Cardiac muscle cell (in vitro differentiated cells and primary cell): Measurements from ENCODE around the gene CCDC34. TPM values are rescaled to one million over a fixed set of nuclear protein-coding genes. Genes with fewer than 3 reads are reported as not detected.

Experiments used
- DNase-seq, 2 donors: peaks; one replicate each; pipeline versions ENCODE4 v3.0.0 to v3.0.0-alpha.2; 2010 to 2017; ENCODE audit warnings: low read depth in 1 of 2, low spot score in 1 of 2
- H3K27ac ChIP-seq: fragments of 200-600 bp; sonication (generic); 2 replicates; pipeline ENCODE4 v1.5.1; 2016
- H3K27me3 ChIP-seq: fragments of 200-600 bp; sonication (generic); 2 replicates; pipeline ENCODE4 v1.6.0; 2016; ENCODE audit warnings: control low read depth
- H3K36me3 ChIP-seq: fragments of 200-600 bp; sonication (generic); 2 replicates; pipeline ENCODE4 v1.5.1; 2016; ENCODE audit warnings: control low read depth
- H3K4me1 ChIP-seq: fragments of 200-600 bp; sonication (generic); 2 replicates; pipeline ENCODE4 v1.8.1; 2017; ENCODE audit warnings: low read depth, mild to moderate bottlenecking, mixed run types
- H3K4me3 ChIP-seq: fragments of 200-600 bp; sonication (generic); 2 replicates; pipeline ENCODE4 v1.5.1; 2016; ENCODE audit warnings: mild to moderate bottlenecking
- H3K9me3 ChIP-seq: fragments of 200-600 bp; sonication (generic); 2 replicates; pipeline ENCODE4 v1.5.1; 2017; ENCODE audit warnings: low read depth, mild to moderate bottlenecking, control low read depth
- polyA plus RNA-seq: library from polyadenylated mRNA; unstranded; fragments of >200 nt; fragmentation: Nextera tagmentation; extraction: Ambion mirVana; gene quantifications from 2 replicates; pipeline ENCODE4 v1.2.1, GENCODE V29; 2016
- total RNA-seq: library from RNA; depleted of rRNA; stranded (reverse); fragments of >200 nt; gene quantifications from 2 replicates; pipeline ENCODE4 v1.2.3, GENCODE V29; 2016
- TF ChIP-seq, protein P1 (sequence below): IDR thresholded peaks from 2 replicates; pipeline ENCODE4 v1.5.1; 2012; ENCODE audit warnings: low read depth, mild to moderate bottlenecking, low read length

Gene CCDC34
- total and polyA plus RNA-seq, 2 experiments from 2014 or later = 12.8 to 21.1 TPM

DNA sequence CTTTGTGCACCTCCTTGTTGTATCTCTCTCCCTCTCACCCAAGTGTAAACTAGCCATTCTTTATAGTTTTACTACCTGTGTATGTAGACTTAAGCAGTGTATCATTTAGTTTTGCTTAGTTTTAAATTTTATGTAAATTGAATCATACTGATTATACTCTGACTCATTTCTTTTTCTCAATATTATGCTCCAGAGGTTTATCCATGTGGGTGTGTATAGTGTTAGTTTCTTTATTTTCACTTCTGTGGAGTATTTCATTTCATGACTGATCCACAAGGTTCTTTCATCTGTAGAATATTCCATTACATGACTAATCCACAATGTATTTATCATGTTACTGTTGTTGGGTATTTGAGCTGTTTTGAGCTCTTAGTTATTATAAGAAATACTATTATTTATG, 62.0 kb downstream of the CCDC34 start:
- Histone ChIP-seq H3K4me1 (no peaks in the 10 kb centered on the region), H3K36me3 (no peaks in the 10 kb centered on the region), H3K4me3 (no peak overlapping the region), H3K9me3 (no peaks in the 10 kb centered on the region), H3K27ac (no peak overlapping the region), H3K27me3 (no peaks in the 10 kb centered on the region)
- TF ChIP-seq, protein P1, sequence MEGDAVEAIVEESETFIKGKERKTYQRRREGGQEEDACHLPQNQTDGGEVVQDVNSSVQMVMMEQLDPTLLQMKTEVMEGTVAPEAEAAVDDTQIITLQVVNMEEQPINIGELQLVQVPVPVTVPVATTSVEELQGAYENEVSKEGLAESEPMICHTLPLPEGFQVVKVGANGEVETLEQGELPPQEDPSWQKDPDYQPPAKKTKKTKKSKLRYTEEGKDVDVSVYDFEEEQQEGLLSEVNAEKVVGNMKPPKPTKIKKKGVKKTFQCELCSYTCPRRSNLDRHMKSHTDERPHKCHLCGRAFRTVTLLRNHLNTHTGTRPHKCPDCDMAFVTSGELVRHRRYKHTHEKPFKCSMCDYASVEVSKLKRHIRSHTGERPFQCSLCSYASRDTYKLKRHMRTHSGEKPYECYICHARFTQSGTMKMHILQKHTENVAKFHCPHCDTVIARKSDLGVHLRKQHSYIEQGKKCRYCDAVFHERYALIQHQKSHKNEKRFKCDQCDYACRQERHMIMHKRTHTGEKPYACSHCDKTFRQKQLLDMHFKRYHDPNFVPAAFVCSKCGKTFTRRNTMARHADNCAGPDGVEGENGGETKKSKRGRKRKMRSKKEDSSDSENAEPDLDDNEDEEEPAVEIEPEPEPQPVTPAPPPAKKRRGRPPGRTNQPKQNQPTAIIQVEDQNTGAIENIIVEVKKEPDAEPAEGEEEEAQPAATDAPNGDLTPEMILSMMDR = no peak
- DNase-seq = no peak

DNA sequence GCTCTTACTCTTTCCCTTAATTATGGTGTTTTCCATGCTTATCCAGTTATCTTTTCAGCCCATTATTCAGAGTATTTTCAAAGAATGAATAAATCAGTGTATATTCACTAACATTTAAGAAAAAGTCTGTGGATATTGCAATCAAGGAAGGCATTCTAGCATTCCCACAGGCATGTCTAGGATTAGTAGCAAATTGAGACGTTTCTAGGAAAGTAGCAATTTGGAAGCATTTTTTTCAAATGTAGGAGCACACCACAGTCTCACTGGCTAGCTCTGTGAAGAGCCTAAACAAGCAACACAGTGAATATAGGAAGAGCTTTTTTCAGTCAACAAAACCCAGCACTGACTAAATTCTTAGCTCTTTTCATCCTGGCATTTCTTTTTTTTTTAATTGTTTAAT, 65.4 kb downstream of the CCDC34 start:
- H3K4me3 ChIP-seq = no peak overlapping the region
- no peak for DNase-seq
- TF ChIP-seq, protein P1 = no peak
- no peaks in the 10 kb centered on the region for H3K36me3 ChIP-seq
- H3K27ac ChIP-seq = no peak overlapping the region
- H3K4me1 ChIP-seq = no peaks in the 10 kb centered on the region
- H3K27me3 ChIP-seq = no peaks in the 10 kb centered on the region
- no peaks in the 10 kb centered on the region for H3K9me3 ChIP-seq

DNA sequence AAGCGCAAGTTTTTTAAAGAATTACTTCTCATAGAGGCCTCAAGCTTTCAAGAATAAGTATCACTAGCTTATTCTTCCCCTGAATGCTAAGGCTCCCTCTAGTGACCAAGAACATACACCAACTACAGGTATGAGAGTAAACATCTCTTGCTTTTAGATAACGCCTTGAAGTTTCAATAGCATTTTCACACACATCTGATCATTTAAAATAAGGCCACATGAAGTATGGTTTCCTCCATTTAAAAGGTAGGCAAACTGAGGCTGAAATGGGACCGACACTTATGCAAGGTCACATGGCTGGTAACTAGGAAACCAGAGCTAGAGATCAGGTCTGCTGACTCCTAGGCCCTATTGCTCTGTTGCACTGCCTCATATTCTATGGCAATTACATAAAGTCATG, 66.5 kb downstream of the CCDC34 start:
- Histone ChIP-seq H3K27ac (no peak overlapping the region), H3K4me1 (no peaks in the 10 kb centered on the region), H3K27me3 (no peaks in the 10 kb centered on the region), H3K4me3 (no peak overlapping the region), H3K9me3 (no peaks in the 10 kb centered on the region), H3K36me3 (no peaks in the 10 kb centered on the region)
- DNase-seq = peak; percentile 64 to 72
- TF ChIP-seq, protein P1 = peak; percentile 85

DNA sequence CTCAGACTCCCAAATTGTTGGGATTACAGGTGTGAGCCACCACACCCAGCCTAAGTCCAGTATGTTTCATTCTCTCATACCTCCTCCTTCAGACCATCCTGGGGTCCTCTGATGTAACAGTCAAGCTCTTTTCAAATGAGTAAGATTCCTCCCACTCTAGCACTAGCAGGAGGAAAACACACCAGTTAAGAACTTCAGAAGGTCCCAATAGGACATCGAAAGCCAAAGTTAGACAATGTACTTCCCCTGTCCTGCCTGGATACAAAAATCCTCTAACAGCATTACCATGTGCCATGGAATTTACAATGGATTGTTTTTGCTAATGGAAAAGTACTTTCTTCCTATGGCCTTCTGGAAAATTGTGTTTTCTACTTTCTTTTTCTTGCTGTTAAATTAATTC, 67.1 kb downstream of the CCDC34 start:
- no peak overlapping the region for H3K4me3 ChIP-seq
- no peak for DNase-seq
- no peaks in the 10 kb centered on the region for H3K36me3 ChIP-seq
- TF ChIP-seq, protein P1 = no peak
- H3K27me3 ChIP-seq = no peaks in the 10 kb centered on the region
- no peaks in the 10 kb centered on the region for H3K4me1 ChIP-seq
- no peak overlapping the region for H3K27ac ChIP-seq
- no peaks in the 10 kb centered on the region for H3K9me3 ChIP-seq

DNA sequence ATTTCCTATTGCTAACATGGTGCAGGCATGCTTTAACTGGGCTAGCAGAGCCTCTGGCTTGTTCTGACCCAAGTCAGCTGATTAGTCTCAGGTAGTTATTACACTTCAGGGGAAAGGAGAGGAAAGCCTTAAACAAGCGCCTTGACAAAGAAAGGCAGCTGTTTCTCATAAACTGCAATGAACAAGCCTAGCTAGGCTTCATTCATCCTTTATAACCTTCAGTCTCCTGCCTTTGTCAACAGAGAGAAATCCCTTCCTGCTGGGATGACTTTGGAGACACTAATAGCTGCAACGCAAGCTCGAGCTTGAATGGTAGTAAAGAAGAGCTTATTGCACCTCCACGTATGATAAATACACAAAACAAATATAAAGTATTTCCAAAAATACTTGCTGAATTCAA, 68.4 kb downstream of the CCDC34 start:
- no peaks in the 10 kb centered on the region for H3K4me1 ChIP-seq
- no peak for DNase-seq
- TF ChIP-seq, protein P1 = no peak
- no peaks in the 10 kb centered on the region for H3K36me3 ChIP-seq
- H3K4me3 ChIP-seq = no peak overlapping the region
- no peaks in the 10 kb centered on the region for H3K27me3 ChIP-seq
- no peak overlapping the region for H3K27ac ChIP-seq
- H3K9me3 ChIP-seq = no peaks in the 10 kb centered on the region
